ENCODE measurements around the gene CCDC197. TPM values are rescaled to one million over a fixed set of nuclear protein-coding genes. Genes with fewer than 3 reads are reported as not detected.

CCDC197 gene
- total and polyA plus RNA-seq, 4 donors: 0.60 TPM; not detected in 3

DNA sequence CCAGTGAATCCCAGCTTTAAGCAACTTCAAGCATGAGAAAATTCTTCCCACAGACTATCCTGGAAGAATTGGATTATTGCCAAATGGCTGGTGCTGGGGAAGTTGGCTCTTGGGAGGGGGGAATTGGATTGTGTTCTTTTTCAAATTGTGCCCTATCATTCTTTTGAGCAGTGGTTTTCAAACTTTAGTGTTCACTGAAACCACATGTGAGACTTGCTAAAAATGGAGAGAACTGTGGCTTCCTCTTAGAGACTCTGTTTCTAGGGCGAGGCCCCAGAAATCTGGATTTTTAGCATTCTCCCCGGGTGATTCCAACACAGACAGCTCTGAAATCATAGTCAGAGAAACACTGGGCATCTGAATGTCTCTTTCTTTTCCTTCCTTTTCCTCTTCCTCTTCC, 14.7 kb downstream of the CCDC197 start:
- intact Hi-C loops (cut with DNase I): no loop called here
- Histone ChIP-seq H3K27ac (ENCODE audit: low read depth in 1 of 2, low read length in 2 of 2) (no peak overlapping the region), H3K4me1 (ENCODE audit: control insufficient read depth in 1 of 2, insufficient read depth in 2 of 2, low read length in 2 of 2) (no peaks in the 10 kb centered on the region), H3K9me3 (ENCODE audit: control insufficient read depth, low read length) (no peaks in the 10 kb centered on the region), H3K27me3 (ENCODE audit: control insufficient read depth in 1 of 2, insufficient read depth in 2 of 2, low read length in 1 of 2) (no peaks in the 10 kb centered on the region), H3K36me3 (ENCODE audit: control insufficient read depth in 1 of 2, insufficient read depth in 2 of 2, low read length in 1 of 2) (no peaks in the 10 kb centered on the region), H3K4me3 (ENCODE audit: low read length in 2 of 2) (no peak overlapping the region)
- no peak for ATAC-seq (ENCODE audit: low FRiP score)
- 56 to 62% methylated on average over 2 of the region's 2 CpGs for WGBS, 2 donors
- no peak for DNase-seq

DNA sequence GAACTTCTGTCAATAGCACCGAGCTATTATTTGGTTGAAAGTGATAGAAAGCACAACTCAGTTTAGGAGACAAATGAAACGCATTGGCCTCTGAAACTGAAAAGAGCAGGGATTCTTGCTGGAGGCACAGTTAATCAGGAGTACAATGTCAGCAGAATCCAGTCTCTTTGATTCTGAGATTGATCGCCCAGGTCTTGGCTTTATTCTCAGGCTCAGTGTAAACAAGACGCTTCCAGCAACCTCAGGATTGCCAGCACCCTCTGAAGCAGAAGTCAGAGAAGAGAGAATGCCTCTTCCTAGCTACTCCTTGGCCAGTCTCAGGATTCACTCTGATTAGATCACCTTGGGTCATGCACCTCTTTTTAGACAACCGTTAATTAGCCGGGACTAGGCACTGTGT, 17.3 kb downstream of the CCDC197 start:
- 90% methylated on average over 6 of the region's 6 CpGs for WGBS, 2 donors
- Histone ChIP-seq H3K27me3 (ENCODE audit: control insufficient read depth in 1 of 2, insufficient read depth in 2 of 2, low read length in 1 of 2) (no peaks in the 10 kb centered on the region), H3K9me3 (ENCODE audit: control insufficient read depth, low read length) (no peaks in the 10 kb centered on the region), H3K36me3 (ENCODE audit: control insufficient read depth in 1 of 2, insufficient read depth in 2 of 2, low read length in 1 of 2) (no peaks in the 10 kb centered on the region), H3K4me1 (ENCODE audit: control insufficient read depth in 1 of 2, insufficient read depth in 2 of 2, low read length in 2 of 2) (no peaks in the 10 kb centered on the region), H3K27ac (ENCODE audit: low read depth in 1 of 2, low read length in 2 of 2) (no peak overlapping the region), H3K4me3 (ENCODE audit: low read length in 2 of 2) (no peak overlapping the region)
- ATAC-seq (ENCODE audit: low FRiP score) (no peak), DNase-seq (no peak)
- intact Hi-C loops (cut with DNase I): no loop called here

DNA sequence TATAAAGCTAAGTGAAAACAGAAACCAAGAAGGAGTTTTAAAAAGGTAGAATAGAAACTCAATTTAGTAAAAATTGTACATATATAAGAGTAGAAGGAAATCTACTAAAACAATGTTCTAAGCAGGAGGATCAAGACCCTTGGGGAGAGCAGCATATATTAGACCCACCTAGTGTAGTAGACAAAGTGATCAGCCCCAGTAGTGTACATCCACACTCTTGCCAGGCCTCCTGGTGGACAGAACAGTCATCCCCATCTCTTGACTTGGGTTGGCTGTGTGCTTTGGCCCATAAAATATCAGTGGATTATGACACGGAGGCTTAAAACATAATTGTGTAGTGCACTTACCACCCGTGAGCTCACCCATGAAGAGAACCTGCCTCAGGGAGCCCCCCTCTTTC, 18.1 kb downstream of the CCDC197 start:
- Histone ChIP-seq H3K36me3 (ENCODE audit: control insufficient read depth in 1 of 2, insufficient read depth in 2 of 2, low read length in 1 of 2) (no peaks in the 10 kb centered on the region), H3K27ac (ENCODE audit: low read depth in 1 of 2, low read length in 2 of 2) (no peak overlapping the region), H3K27me3 (ENCODE audit: control insufficient read depth in 1 of 2, insufficient read depth in 2 of 2, low read length in 1 of 2) (no peaks in the 10 kb centered on the region), H3K4me1 (ENCODE audit: control insufficient read depth in 1 of 2, insufficient read depth in 2 of 2, low read length in 2 of 2) (no peaks in the 10 kb centered on the region), H3K9me3 (ENCODE audit: control insufficient read depth, low read length) (no peaks in the 10 kb centered on the region), H3K4me3 (ENCODE audit: low read length in 2 of 2) (no peak overlapping the region)
- 81 to 87% methylated on average over 2 of the region's 2 CpGs for WGBS, 2 donors
- intact Hi-C loops (cut with DNase I): no loop called here
- ATAC-seq (ENCODE audit: low FRiP score) (no peak), DNase-seq (no peak)

DNA sequence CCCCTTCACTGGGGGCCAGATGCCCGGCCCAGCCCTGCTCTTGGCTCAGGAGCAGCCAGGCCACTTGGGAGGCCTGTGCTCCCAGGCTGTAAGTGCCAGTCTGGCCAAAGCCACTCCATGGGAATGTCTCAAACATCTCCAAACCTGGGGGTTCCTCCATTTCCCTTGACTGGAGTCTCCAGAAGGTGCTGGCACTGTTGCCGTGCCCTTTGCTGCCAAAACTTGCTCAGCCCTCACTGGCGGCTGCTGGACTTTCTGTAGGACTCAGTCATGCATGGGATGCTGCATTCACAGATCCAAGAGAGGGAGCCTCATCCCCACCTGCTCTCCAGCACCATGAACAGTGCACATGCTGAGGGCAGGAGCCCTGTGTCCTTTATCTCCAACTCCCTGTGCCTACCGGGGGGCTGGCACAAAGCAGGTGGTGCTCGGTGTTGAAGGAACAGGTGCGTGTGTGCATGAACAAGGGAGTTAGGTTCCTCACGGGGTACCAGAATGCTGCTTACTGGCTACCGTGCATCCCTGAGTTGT, 19.4 kb downstream of the CCDC197 start:
- DNase-seq: no peak
- H3K9me3 ChIP-seq (ENCODE audit: control insufficient read depth, low read length): no peaks in the 10 kb centered on the region

DNA sequence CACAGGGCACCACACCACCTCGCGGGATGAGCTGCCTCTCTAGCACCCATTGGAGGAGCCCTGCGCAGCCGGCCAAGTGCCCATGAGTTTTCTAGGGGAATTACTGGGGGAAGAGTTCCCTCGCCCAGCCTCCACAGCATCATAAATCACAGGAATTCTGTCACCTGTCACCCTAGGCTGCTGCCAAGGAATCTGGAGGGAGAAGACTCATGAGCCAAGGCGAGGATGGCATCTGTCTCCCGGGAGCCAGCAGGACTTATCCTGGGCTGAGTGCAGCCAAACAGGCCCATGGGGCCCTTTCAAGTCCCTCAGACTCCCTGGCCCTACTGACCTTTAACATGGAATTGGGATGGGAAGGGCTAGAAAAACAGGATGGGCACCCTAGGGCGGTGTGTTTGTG, 21.2 kb downstream of the CCDC197 start:
- intact Hi-C loops (cut with DNase I): no loop called here
- no peaks in the 10 kb centered on the region for H3K4me1 ChIP-seq (ENCODE audit: control insufficient read depth in 1 of 2, insufficient read depth in 2 of 2, low read length in 2 of 2)
- H3K27me3 ChIP-seq (ENCODE audit: control insufficient read depth in 1 of 2, insufficient read depth in 2 of 2, low read length in 1 of 2): no peaks in the 10 kb centered on the region
- DNase-seq (no peak), ATAC-seq (ENCODE audit: low FRiP score) (no peak)
- 78 to 83% methylated on average over 8 of the region's 8 CpGs for WGBS, 2 donors
- no peaks in the 10 kb centered on the region for H3K36me3 ChIP-seq (ENCODE audit: control insufficient read depth in 1 of 2, insufficient read depth in 2 of 2, low read length in 1 of 2)
- H3K9me3 ChIP-seq (ENCODE audit: control insufficient read depth, low read length): no peaks in the 10 kb centered on the region
- no peak overlapping the region for H3K27ac ChIP-seq (ENCODE audit: low read depth in 1 of 2, low read length in 2 of 2)
- H3K4me3 ChIP-seq (ENCODE audit: low read length in 2 of 2): no peak overlapping the region

More for the DNA sequence above, 19.4 kb downstream of the CCDC197 start:
- H3K27me3 ChIP-seq (ENCODE audit: control insufficient read depth in 1 of 2, insufficient read depth in 2 of 2, low read length in 1 of 2): no peaks in the 10 kb centered on the region
- intact Hi-C loops (cut with DNase I): no loop called here
- H3K27ac ChIP-seq (ENCODE audit: low read depth in 1 of 2, low read length in 2 of 2): no peak overlapping the region
- no peak overlapping the region for H3K4me3 ChIP-seq (ENCODE audit: low read length in 2 of 2)
- no peak for ATAC-seq (ENCODE audit: low FRiP score)
- H3K4me1 ChIP-seq (ENCODE audit: control insufficient read depth in 1 of 2, insufficient read depth in 2 of 2, low read length in 2 of 2): no peaks in the 10 kb centered on the region
- H3K36me3 ChIP-seq (ENCODE audit: control insufficient read depth in 1 of 2, insufficient read depth in 2 of 2, low read length in 1 of 2): no peaks in the 10 kb centered on the region
- 63 to 71% methylated on average over 8 of the region's 8 CpGs for WGBS, 2 donors

DNA sequence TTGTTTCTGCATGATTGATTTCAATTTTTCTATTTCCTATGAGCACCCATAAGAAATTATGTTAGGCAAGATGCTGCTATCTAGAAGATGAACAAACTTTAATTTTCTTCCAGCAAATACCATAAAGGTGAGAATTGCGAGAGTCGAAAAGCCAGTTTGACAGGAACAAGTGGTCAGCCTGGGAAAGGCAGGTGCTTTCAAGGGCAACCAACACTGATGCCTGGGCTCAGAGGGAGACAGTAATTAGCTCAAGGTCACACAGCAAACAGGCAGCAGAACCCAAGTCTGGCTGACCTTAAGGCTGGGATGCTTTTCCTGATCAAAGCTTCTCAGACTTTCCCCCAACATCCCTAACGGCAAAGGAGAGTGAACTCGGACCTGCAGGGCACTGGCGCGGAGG, 22.2 kb downstream of the CCDC197 start:
- Histone ChIP-seq H3K4me3 (ENCODE audit: low read length in 2 of 2) (no peak overlapping the region), H3K27ac (ENCODE audit: low read depth in 1 of 2, low read length in 2 of 2) (no peak overlapping the region), H3K4me1 (ENCODE audit: control insufficient read depth in 1 of 2, insufficient read depth in 2 of 2, low read length in 2 of 2) (no peaks in the 10 kb centered on the region), H3K27me3 (ENCODE audit: control insufficient read depth in 1 of 2, insufficient read depth in 2 of 2, low read length in 1 of 2) (no peaks in the 10 kb centered on the region), H3K9me3 (ENCODE audit: control insufficient read depth, low read length) (no peaks in the 10 kb centered on the region), H3K36me3 (ENCODE audit: control insufficient read depth in 1 of 2, insufficient read depth in 2 of 2, low read length in 1 of 2) (no peaks in the 10 kb centered on the region)
- DNase-seq (no peak), ATAC-seq (ENCODE audit: low FRiP score) (no peak)
- 88 to 91% methylated on average over 6 of the region's 6 CpGs for WGBS, 2 donors
- intact Hi-C loops (cut with DNase I): no loop called here

DNA sequence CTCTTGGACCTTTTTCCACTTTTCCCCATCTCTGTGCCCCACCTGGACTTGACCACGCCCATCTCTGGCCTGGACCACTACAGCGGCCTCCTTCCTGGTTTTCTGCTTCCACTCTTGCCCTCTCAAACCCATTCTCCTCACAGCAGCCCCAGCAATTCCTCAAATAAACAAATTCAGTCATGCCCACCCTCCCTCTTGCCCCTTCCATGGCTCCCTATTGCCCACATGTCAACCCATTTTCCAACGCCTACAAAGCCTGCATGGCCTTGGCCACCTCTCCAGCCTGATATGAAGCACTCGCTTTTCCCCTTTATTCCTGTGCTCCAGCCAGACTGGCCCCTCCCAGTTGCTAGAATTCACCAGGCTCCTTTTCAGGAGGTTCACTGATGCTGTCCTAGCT, 23.2 kb downstream of the CCDC197 start:
- DNase-seq: no peak
- intact Hi-C loops (cut with DNase I): no loop called here
- 89 to 95% methylated on average over 4 of the region's 4 CpGs for WGBS, 2 donors

DNA sequence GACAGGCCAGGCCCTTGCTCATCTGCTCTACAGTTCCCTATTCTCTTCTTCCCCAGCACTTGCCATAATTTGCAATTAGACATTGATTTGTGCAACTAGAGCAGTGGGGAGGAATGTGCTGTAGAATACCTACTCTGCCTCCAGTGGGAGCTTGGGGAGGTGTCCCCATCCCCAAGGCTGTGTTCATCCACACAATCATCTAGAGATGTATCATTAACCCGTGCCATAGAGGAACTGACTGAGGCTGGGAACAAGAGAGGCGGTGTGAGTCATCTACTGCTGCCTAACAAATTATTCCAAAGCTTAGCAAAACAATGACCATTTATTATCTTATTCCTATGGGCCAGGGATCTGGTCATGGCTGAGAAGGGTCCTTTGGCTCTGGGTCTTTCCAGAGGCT, 23.9 kb downstream of the CCDC197 start:
- Histone ChIP-seq H3K4me3 (ENCODE audit: low read length in 2 of 2) (no peak overlapping the region), H3K36me3 (ENCODE audit: control insufficient read depth in 1 of 2, insufficient read depth in 2 of 2, low read length in 1 of 2) (no peaks in the 10 kb centered on the region), H3K27ac (ENCODE audit: low read depth in 1 of 2, low read length in 2 of 2) (no peak overlapping the region), H3K9me3 (ENCODE audit: control insufficient read depth, low read length) (no peaks in the 10 kb centered on the region), H3K27me3 (ENCODE audit: control insufficient read depth in 1 of 2, insufficient read depth in 2 of 2, low read length in 1 of 2) (no peaks in the 10 kb centered on the region), H3K4me1 (ENCODE audit: control insufficient read depth in 1 of 2, insufficient read depth in 2 of 2, low read length in 2 of 2) (no peaks in the 10 kb centered on the region)
- DNase-seq (no peak), ATAC-seq (ENCODE audit: low FRiP score) (no peak)
- 76 to 80% methylated on average over 2 of the region's 2 CpGs for WGBS, 2 donors
- intact Hi-C loops (cut with DNase I): no loop called here

More for the DNA sequence above, 23.2 kb downstream of the CCDC197 start:
- Histone ChIP-seq H3K4me1 (ENCODE audit: control insufficient read depth in 1 of 2, insufficient read depth in 2 of 2, low read length in 2 of 2) (no peaks in the 10 kb centered on the region), H3K36me3 (ENCODE audit: control insufficient read depth in 1 of 2, insufficient read depth in 2 of 2, low read length in 1 of 2) (no peaks in the 10 kb centered on the region), H3K4me3 (ENCODE audit: low read length in 2 of 2) (no peak overlapping the region), H3K27me3 (ENCODE audit: control insufficient read depth in 1 of 2, insufficient read depth in 2 of 2, low read length in 1 of 2) (no peaks in the 10 kb centered on the region), H3K9me3 (ENCODE audit: control insufficient read depth, low read length) (no peaks in the 10 kb centered on the region), H3K27ac (ENCODE audit: low read depth in 1 of 2, low read length in 2 of 2) (no peak overlapping the region)
- ATAC-seq (ENCODE audit: low FRiP score): no peak

DNA sequence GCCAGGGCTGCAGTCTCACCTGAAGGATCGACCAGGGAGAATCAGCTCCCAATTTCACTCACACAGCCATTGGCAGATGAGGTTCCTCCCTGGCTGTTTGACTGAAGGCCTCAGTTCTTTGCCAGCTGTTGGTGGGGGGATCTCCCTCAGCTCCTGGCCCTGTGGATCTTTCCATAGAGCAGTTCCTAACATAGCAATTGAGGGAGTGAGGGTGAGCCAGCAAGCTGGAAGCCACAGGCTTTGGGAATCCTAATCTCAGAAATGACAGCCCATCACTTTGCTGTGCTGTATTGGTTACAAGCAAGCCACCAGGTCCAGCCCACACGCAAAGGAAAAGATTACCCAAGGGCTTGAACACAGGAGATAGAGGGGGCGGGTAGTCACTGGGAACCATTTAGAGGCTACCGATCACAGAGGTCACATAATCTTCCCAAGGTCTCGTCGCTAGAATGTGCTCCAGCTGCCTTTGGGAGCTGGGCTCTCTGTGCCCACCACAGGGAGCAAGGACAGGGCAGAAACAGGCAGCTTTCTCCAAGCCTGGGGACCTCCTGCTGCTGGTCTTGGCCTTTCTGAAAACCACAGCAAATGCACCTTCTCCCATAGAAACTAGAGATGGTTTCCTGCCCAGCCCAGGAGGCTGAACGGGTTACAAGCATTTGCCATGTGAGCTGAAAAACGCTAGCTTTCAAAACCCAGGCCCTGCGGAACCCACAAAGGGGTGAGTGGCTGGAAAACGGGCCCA, 24.5 kb downstream of the CCDC197 start:
- no peak overlapping the region for H3K27ac ChIP-seq (ENCODE audit: low read depth in 1 of 2, low read length in 2 of 2)
- no peaks in the 10 kb centered on the region for H3K9me3 ChIP-seq (ENCODE audit: control insufficient read depth, low read length)
- 77 to 79% methylated on average over 10 of the region's 10 CpGs for WGBS, 2 donors
- no peaks in the 10 kb centered on the region for H3K27me3 ChIP-seq (ENCODE audit: control insufficient read depth in 1 of 2, insufficient read depth in 2 of 2, low read length in 1 of 2)
- H3K4me3 ChIP-seq (ENCODE audit: low read length in 2 of 2): no peak overlapping the region
- ATAC-seq (ENCODE audit: low FRiP score) (no peak), DNase-seq (no peak)
- intact Hi-C loops (cut with DNase I): no loop called here
- no peaks in the 10 kb centered on the region for H3K36me3 ChIP-seq (ENCODE audit: control insufficient read depth in 1 of 2, insufficient read depth in 2 of 2, low read length in 1 of 2)
- no peaks in the 10 kb centered on the region for H3K4me1 ChIP-seq (ENCODE audit: control insufficient read depth in 1 of 2, insufficient read depth in 2 of 2, low read length in 2 of 2)

All from aorta (tissue), 5 donors.